ENCODE results near the gene ZGRF1.
"Not testable (repeated sequence)": the region's sequence is repeated elsewhere in the genome, so short reads cannot be mapped to it uniquely, and the experiment has no call there.

Gene ZGRF1

GRCh38 chr4:112516471-112517066, 120.1 kb downstream of the ZGRF1 start:
- no peak for DNase-seq (ENCODE audit: low spot score)

- DNase-seq (ENCODE audit: low spot score), result no peak
Observed at GRCh38 chr4:112516066-112516470, 120.6 kb downstream of the ZGRF1 start, which contains the start of gene NEUROG2. Gene NEUROG2 (minus strand): TSS chr4:112516180. CDS start chr4:112515475, 705 bp downstream.

DNA sequence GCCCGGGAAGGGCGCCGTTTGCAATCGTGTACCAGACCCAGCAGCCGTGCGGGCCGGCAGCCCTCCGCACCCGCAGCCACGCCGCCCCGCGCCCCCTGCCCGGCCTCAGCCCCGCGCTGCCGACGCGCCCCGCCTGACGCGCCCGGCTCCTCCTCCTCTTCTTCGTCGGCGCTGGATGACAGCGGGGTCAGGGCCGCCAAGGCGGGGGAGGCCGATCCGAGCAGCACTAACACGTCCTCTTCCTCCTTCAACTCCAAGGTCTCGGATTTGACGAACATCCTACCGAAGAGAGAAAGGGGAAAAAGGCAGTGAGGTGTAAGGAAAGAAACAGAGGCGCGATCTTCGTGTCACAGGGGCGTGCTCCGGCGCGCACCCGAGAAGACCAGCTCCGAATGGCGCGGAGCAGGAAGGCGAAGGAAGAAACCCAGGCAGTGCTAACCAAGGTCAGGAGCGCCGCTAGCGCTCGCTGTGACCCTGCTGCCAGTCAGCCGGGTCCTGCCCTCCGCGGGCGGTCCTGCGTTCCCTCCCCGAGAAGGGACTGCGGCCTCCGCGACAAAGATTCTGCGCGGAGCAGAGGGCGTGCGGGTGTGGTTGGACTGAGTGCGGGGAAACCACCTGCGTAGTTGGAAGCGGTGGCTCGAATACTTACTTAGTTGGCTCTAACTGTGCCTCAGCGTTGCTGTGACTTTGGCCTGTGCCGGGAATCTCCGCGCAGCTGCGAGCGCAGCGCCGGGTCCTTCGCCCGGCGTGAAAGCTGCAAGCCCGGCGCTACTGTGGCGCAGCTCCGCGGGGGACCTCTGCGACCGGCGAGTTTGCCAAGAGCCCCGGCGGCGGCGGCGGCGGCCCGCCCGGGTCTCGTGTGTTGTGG, 121.3 kb downstream of the ZGRF1 start:
- DNase-seq (ENCODE audit: low spot score), result peak; percentile 10

GRCh38 chr4:112514647-112515197, 122.0 kb downstream of the ZGRF1 start:
- DNase-seq (ENCODE audit: low spot score), result no peak

- no peak for DNase-seq (ENCODE audit: low spot score)
Observed at GRCh38 chr4:112513971-112514646, 122.6 kb downstream of the ZGRF1 start.

DNA sequence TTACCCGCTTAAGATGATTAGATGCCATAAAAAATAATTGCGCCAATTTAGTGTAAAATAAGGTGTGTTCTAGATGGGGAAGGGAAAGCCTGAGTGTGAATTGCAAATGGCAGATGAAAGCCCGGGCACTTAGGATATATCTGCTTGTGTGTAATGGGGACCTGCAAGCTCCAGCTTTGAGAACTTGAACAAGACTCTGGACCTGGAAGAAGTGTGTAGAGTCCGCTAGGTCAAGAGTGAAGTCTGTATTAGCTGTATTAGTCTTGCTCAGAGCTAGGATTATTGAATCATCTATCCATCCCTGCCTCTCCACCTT, 124.9 kb downstream of the ZGRF1 start:
- no peak for DNase-seq (ENCODE audit: low spot score)

DNA sequence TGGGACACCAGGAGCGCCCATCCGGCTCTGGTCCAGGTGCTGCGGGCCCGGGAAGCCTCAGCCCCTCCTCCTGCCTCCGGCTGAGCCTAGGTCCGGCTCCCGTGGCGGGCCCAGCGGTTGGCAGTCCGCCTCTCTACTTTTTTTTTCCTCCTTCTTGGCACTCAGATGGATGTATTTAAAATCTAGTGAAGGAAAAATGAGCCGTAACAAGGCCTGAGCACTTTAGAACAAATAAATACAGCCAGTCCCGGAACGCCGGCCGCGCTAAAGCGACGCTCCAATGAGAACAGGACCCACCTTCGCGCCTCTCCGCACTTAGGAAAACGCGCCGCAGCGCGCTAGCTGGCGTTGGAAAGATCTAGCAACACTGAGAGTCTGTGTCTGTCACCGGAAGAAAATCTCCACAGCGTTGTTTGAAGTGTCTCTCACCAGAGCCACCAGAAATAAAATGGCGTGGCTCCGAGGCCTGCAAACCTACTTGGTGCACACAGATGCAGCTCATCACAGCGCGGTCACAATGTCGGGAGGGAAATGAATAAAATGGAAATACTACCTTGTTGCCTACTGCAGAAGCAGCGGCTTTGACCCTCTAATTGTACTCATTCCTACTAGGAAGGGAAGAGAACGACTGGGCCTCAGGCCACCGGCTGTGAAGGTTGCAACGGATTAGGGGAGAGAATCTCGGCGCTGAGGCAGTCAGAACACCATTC, 125.5 kb downstream of the ZGRF1 start:
- DNase-seq (ENCODE audit: low spot score), result no peak

DNA sequence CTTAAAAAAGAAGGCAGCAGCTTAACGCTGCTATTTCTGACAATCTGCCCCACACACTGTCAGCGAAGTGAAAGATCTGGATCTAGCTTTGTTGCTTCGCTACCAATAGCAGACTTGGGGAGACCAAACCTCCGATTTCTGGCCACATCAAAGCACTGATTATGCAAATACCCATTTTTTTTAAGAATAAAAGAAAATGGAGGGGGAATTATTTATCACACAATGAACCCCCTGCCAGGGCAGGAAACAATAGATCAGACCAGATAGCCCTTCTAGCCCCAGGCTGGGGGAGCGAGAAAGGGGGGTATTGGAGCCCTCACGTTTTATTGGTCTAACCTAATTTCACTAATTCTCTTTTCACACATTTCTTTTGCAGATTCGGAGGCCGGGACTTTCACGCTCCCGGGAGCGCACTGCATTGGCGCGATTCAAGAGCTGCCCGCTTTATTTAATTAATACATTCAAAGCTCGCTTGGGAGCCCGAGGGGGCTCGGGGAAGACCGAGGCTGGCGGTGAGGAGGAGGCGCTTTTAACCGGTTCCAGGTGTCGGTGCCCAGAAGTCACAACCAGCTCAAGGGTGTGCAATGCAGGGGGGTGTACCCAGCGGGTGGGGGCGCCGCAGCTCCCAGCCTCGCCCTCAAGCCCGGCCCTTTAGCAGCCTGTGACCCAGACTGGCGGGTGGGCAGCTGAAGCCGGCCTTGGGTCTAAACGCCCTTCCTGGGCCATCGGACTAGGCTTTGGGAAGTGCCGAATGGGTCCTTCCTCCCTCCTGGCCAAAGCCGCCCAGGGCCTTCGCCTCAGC, 126.2 kb downstream of the ZGRF1 start:
- no peak for DNase-seq (ENCODE audit: low spot score)

DNA sequence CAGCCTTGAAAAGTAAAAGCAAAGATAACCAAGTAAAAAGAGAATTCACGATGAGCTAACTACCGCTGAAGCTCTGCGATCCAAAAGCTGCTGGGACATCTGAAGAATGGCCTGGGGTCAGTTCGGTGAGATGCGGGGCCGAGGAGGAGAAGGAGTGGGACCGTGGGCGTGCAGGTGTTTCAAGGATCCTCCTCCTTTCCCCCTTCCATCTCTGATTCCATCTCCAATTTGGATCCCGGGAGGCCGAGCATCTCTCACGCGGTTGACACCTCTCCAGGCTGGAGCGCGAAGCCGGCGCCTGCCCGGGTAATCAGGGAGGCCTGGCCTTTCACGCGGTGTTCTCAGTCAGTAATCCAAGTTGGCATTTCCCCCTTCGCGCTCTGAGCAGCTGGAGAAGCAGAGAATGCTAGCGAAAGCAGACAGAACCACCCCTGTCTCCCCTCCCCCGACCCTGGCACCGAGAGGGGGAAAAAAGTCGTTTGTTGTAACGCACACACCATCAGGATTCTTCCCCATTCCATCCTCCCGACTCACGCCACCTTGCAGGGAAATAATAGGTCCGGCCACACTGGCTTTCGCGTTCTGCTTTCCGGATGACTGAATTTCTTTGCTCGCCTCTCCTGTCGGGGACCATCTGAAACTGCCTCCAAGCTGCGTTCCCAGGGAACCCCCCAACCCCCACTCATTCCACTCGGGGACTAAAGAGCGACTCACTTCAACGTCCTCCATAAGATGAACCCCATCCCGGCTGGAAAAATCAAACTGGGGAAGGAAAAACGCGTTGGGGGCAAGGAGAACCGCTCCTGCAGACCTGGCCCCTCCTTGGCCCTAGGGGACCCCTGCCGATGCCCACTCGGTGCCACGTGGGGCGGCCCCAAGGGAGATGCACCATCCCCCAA, 127.2 kb downstream of the ZGRF1 start:
- no peak for DNase-seq (ENCODE audit: low spot score)

- no peak for DNase-seq (ENCODE audit: low spot score)
Observed at GRCh38 chr4:112508356-112508755, 128.4 kb downstream of the ZGRF1 start.

- no peak for DNase-seq (ENCODE audit: low spot score)
Observed at GRCh38 chr4:112504807-112505206, 131.9 kb downstream of the ZGRF1 start.

DNA sequence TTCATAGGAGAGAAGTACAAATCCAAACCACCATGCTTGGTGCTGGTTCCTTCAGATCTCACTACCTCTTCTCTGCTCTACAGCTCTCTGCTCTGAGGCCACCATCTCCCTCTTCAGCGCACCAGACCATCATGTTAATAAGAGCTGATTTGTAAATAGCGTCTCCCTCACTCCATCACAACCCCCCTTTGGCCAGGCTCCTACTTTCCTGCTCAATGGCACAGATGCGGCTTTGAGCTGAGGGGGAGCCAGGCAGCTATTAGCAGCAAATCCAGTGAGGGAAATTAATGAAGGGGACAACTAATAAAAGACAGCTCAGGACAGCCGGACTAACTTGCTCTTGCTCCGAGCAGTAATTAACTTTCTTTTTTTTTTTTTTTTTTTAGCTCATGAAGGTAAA, 133.8 kb downstream of the ZGRF1 start:
- no peak for DNase-seq (ENCODE audit: low spot score)

DNA sequence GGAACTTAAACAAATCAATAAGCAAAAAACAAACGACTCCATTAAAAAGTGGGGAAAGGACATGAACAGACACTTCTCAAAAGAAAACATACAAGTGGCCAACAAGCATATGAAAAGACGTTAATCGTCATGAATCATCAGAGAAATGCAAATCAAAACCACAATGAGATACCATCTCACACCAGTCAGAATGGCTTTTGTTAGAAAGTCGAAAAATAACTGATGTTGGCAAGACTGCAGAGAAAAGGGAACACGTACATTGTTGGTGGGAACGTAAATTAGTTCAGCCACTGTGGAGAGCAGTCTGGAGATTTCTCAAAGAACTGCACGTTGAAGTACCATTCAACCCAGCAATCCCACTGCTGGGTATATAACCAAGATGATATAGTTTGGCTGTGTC, 144.4 kb downstream of the ZGRF1 start:
- no peak for DNase-seq (ENCODE audit: low spot score)

- not testable (repeated sequence) for DNase-seq (ENCODE audit: low spot score)
Observed at GRCh38 chr4:112490808-112491207, 145.9 kb downstream of the ZGRF1 start.
